Neural progenitor cell (in vitro differentiated cells): ENCODE results near the gene TRAF7. TPM values are rescaled to one million over a fixed set of nuclear protein-coding genes. Genes with fewer than 3 reads are reported as not detected.
A peak's percentile ranks its signal among the peaks of the same experiment; 100 is the strongest.

ENCODE experiments used
- DNase-seq: peaks from one replicate; pipeline ENCODE4 v3.0.0-alpha.2; 2016; ENCODE audit warnings: low spot score
- H2AFZ ChIP-seq: fragments of 200-600 bp; sonication (generic); replicated peaks from 2 replicates; pipeline ENCODE4 v1.6.1; 2016; ENCODE audit warnings: antibody characterized with exemption
- H3F3A ChIP-seq: fragments of 200-600 bp; sonication (generic); 2 replicates; pipeline ENCODE4 v1.6.1; 2016; ENCODE audit warnings: antibody characterized with exemption, low read depth
- H3K27ac ChIP-seq: fragments of 200-600 bp; sonication (generic); 2 replicates; pipeline ENCODE4 v1.5.1; 2016; ENCODE audit warnings: mild to moderate bottlenecking
- H3K27me3 ChIP-seq: fragments of 200-600 bp; sonication (generic); 2 replicates; pipeline ENCODE4 v1.6.1; 2016; ENCODE audit warnings: mild to moderate bottlenecking, moderate library complexity
- H3K36me3 ChIP-seq: fragments of 200-600 bp; sonication (generic); 2 replicates; pipeline ENCODE4 v1.5.1; 2016
- H3K4me1 ChIP-seq: fragments of 200-600 bp; sonication (generic); 2 replicates; pipeline ENCODE4 v1.6.1; 2016; ENCODE audit warnings: mixed run types
- H3K4me2 ChIP-seq: fragments of 200-600 bp; sonication (generic); 2 replicates; pipeline ENCODE4 v1.6.1; 2016
- H3K4me3 ChIP-seq: fragments of 200-600 bp; sonication (generic); 2 replicates; pipeline ENCODE4 v1.5.1; 2016
- H3K79me2 ChIP-seq: fragments of 200-600 bp; sonication (generic); 2 replicates; pipeline ENCODE4 v1.6.1; 2016; ENCODE audit warnings: low read depth
- H3K9ac ChIP-seq: fragments of 200-600 bp; sonication (generic); 2 replicates; pipeline ENCODE4 v1.6.1; 2016
- H3K9me3 ChIP-seq: fragments of 200-600 bp; sonication (generic); 2 replicates; pipeline ENCODE4 v1.5.1; 2016; ENCODE audit warnings: low read depth
- H4K20me1 ChIP-seq: fragments of 200-600 bp; sonication (generic); 2 replicates; pipeline ENCODE4 v1.6.1; 2016; ENCODE audit warnings: low read depth
- H3K27ac Mint-ChIP-seq: 3 replicates; pipeline ENCODE4 v1.8.0; 2021; ENCODE audit warnings: mixed read lengths
- H3K27me3 Mint-ChIP-seq: 2 replicates; pipeline ENCODE4 v1.8.0; 2022; ENCODE audit warnings: low read depth, mild to moderate bottlenecking, inconsistent platforms, moderate library complexity, mixed read lengths; ENCODE audit not compliant: insufficient read depth
- H3K36me3 Mint-ChIP-seq: 3 replicates; pipeline ENCODE4 v1.8.0; 2021; ENCODE audit warnings: mixed read lengths
- H3K4me1 Mint-ChIP-seq: 3 replicates; pipeline ENCODE4 v1.8.0; 2021; ENCODE audit warnings: mixed read lengths
- H3K4me3 Mint-ChIP-seq: 3 replicates; pipeline ENCODE4 v1.8.0; 2021; ENCODE audit warnings: mild to moderate bottlenecking, moderate library complexity, mixed read lengths
- H3K9me3 Mint-ChIP-seq: 3 replicates; pipeline ENCODE4 v1.8.0; 2020; ENCODE audit warnings: mixed read lengths
- EZH2 ChIP-seq: fragments of 200-600 bp; sonication (generic); IDR thresholded peaks from 2 replicates; pipeline ENCODE4 v1.6.1; 2017; ENCODE audit warnings: antibody characterized with exemption, mild to moderate bottlenecking, moderate library complexity
- EZH2phosphoT487 ChIP-seq: fragments of 200-600 bp; sonication (generic); IDR thresholded peaks from 2 replicates; pipeline ENCODE4 v1.6.1; 2017; ENCODE audit warnings: antibody characterized with exemption
- total RNA-seq: library from RNA; depleted of rRNA; stranded (reverse); fragments of >200 nt; gene quantifications from 2 replicates; pipeline ENCODE4 v1.2.3, GENCODE V29; 2015; ENCODE audit warnings: low replicate concordance
- TF ChIP-seq, protein P1 (sequence below): fragments of 200-600 bp; sonication (generic); IDR thresholded peaks from 2 replicates; pipeline ENCODE4 v1.5.1; 2017; ENCODE audit warnings: antibody characterized with exemption, mild to moderate bottlenecking

TRAF7 gene
- total RNA-seq, 1 donor from 2014 or later, result 24.1 TPM

DNA sequence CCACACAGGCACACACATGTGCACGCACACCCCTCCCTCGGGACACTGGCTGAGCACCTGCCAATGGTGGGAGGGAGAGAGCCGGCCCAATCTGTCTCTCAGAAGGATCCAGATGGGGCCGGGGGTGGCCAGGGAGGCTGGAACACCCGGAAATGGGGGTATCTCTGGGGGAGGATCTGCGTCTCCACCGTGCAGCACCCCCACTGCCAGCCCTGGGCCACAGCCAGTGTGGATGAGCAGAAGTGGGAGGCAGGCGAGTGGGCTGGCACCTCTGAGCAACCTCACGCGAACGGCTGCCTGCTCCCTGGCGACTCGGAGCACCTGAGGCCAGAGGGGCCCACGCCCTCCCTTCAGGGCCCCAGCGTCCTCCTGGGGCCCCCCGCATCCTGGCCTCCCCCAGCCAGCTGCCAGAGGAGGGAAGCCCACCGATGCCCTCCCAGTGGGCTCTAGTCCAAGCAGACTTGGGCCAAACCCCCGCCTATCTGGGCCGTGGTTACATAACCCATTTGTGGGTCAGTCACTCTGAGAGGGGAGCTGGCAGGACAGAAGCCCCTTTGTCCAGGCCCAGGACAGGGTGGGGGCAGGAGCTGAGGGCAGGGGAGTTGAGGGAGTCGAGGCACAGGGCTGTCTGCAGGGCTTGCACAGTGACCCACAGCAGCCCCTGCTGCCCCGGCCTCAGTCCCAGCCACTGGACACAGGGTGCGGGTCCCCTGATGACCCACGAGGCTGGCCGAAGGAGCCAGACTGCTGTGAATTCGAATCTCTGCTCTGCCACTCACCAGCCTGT lies 35.3 kb downstream of the TRAF7 start:
- Histone ChIP-seq H3K4me3 (no peak overlapping the region), H3K9me3 (no peaks in the 10 kb centered on the region), H3K27ac (no peak overlapping the region), H3K4me1 (peaks cover 11% of the 10 kb centered on the region), H3K36me3 (no peaks in the 10 kb centered on the region), H2AFZ (no peak overlapping the region), H3K9ac (no peak overlapping the region), H3K27me3 (peaks cover 15% of the 10 kb centered on the region), H3K4me2 (no peak overlapping the region), H3F3A (peaks cover 3% of the 10 kb centered on the region), H3K79me2 (no peaks in the 10 kb centered on the region), H4K20me1 (peaks cover 16% of the 10 kb centered on the region)
- Mint-ChIP-seq H3K27ac (no peak overlapping the region), H3K36me3 (no peaks in the 10 kb centered on the region), H3K4me1 (peaks cover 8% of the 10 kb centered on the region), H3K27me3 (peaks cover 3% of the 10 kb centered on the region), H3K9me3 (no peaks in the 10 kb centered on the region), H3K4me3 (no peak overlapping the region)
- TF ChIP-seq EZH2 (no peak), EZH2phosphoT487 (no peak)
- TF ChIP-seq, protein P1, sequence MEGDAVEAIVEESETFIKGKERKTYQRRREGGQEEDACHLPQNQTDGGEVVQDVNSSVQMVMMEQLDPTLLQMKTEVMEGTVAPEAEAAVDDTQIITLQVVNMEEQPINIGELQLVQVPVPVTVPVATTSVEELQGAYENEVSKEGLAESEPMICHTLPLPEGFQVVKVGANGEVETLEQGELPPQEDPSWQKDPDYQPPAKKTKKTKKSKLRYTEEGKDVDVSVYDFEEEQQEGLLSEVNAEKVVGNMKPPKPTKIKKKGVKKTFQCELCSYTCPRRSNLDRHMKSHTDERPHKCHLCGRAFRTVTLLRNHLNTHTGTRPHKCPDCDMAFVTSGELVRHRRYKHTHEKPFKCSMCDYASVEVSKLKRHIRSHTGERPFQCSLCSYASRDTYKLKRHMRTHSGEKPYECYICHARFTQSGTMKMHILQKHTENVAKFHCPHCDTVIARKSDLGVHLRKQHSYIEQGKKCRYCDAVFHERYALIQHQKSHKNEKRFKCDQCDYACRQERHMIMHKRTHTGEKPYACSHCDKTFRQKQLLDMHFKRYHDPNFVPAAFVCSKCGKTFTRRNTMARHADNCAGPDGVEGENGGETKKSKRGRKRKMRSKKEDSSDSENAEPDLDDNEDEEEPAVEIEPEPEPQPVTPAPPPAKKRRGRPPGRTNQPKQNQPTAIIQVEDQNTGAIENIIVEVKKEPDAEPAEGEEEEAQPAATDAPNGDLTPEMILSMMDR, result no peak
- no peak for DNase-seq

DNA sequence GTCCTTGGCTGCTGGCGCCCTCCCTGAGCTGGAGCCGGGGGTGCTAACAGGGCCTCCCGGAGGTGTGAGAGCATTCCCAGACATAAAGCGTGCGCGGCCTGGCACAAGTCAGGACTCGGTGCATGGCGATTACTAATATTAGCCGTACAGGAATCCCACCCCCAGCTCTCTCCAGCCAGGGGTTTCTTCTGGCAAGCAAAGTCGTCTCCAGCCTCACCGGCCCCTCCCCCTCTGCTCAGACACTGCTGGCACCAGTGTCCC lies 35.8 kb downstream of the TRAF7 start:
- Histone ChIP-seq H3K4me2 (no peak overlapping the region), H3F3A (peaks cover 5% of the 10 kb centered on the region), H3K9ac (no peak overlapping the region), H3K4me1 (peaks cover 11% of the 10 kb centered on the region), H3K27me3 (peaks cover 18% of the 10 kb centered on the region), H2AFZ (no peak overlapping the region), H3K4me3 (no peak overlapping the region), H3K36me3 (no peaks in the 10 kb centered on the region), H4K20me1 (peaks cover 17% of the 10 kb centered on the region), H3K27ac (no peak overlapping the region), H3K9me3 (no peaks in the 10 kb centered on the region), H3K79me2 (no peaks in the 10 kb centered on the region)
- Mint-ChIP-seq H3K27me3 (peaks cover 3% of the 10 kb centered on the region), H3K36me3 (no peaks in the 10 kb centered on the region), H3K9me3 (no peaks in the 10 kb centered on the region), H3K4me1 (peaks cover 8% of the 10 kb centered on the region), H3K27ac (no peak overlapping the region), H3K4me3 (no peak overlapping the region)
- DNase-seq, result no peak
- TF ChIP-seq, protein P1, result no peak
- no peak for TF ChIP-seq EZH2
- no peak for TF ChIP-seq EZH2phosphoT487

DNA sequence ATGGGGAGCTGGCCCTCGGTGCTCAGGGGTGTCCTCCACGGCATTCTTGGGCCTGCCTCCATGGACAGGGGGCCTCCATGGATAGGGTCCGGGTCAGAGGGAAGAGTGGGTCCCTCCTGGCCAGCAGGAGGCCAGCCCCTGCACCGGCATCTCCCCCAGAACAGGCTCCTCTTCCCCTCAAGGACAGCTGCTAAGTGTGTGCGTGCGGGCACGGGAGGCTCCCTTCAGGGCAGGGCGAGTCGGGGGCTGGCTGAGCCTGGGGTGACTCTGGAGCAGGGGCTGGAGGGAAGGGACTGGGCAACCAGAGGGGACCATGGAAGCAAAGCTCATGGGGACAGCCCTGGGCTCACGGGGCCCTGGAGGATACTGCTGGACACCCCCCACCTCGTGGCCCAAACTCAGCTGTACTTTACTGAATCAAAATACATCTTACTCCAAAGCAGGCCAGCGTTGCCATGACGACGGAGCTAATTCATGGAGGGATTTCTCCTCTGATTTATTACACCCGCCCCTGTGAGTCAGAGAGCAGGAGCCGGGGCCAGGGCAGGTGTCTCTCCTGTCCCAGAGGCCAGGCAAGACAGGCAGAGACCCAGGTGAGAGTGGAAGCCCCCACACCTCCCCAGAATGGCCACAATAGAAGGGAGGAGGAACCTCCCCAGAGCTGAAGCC lies 38.7 kb downstream of the TRAF7 start:
- Histone ChIP-seq H3K27me3 (peaks cover 45% of the 10 kb centered on the region), H3K9me3 (no peaks in the 10 kb centered on the region), H3K36me3 (no peaks in the 10 kb centered on the region), H3K9ac (no peak overlapping the region), H2AFZ (no peak overlapping the region), H3K4me2 (no peak overlapping the region), H3F3A (peaks cover 26% of the 10 kb centered on the region), H4K20me1 (peaks cover 17% of the 10 kb centered on the region), H3K4me1 (peaks cover 14% of the 10 kb centered on the region), H3K4me3 (no peak overlapping the region), H3K27ac (no peak overlapping the region), H3K79me2 (no peaks in the 10 kb centered on the region)
- peaks cover 17% of the 10 kb centered on the region for H3K27me3 Mint-ChIP-seq
- H3K4me3 Mint-ChIP-seq, result peak overlapping the region; percentile 85
- DNase-seq, result peak; percentile 51
- no peaks in the 10 kb centered on the region for H3K9me3 Mint-ChIP-seq
- H3K36me3 Mint-ChIP-seq, result no peaks in the 10 kb centered on the region
- peaks cover 8% of the 10 kb centered on the region for H3K4me1 Mint-ChIP-seq
- no peak overlapping the region for H3K27ac Mint-ChIP-seq
- TF ChIP-seq EZH2phosphoT487 (no peak), EZH2 (no peak)
- TF ChIP-seq, protein P1, result no peak
